HepG2 (cell line): ENCODE data around the gene GJC2. TPM values are rescaled to one million over a fixed set of nuclear protein-coding genes. Genes with fewer than 3 reads are reported as not detected.

Experiments used
- DMAP1 ChIP-seq: IDR thresholded peaks from 2 replicates; pipeline ENCODE4 v1.6.1; 2016
- EZH2 ChIP-seq: conservative IDR thresholded peaks from 2 replicates; pipeline ENCODE4 v1.6.1; 2012; ENCODE audit warnings: mild to moderate bottlenecking, low read depth, low read length, moderate library complexity
- KDM4B ChIP-seq: sonication (generic); formaldehyde crosslinking; IDR thresholded peaks from 2 replicates; pipeline ENCODE4 v1.4.0; 2020; ENCODE audit warnings: missing genetic modification reagents
- PAWR ChIP-seq: sonication (generic); formaldehyde crosslinking; IDR thresholded peaks from 2 replicates; pipeline ENCODE4 v1.4.0; 2020; ENCODE audit warnings: missing genetic modification reagents, mild to moderate bottlenecking, borderline replicate concordance
- PCBP2 ChIP-seq: fragments of 200-400 bp; formaldehyde crosslinking; optimal IDR thresholded peaks from 2 replicates; pipeline ENCODE3; 2018; ENCODE audit warnings: low read length, low read depth; ENCODE audit not compliant: poor library complexity, severe bottlenecking
- RCOR2 ChIP-seq: IDR thresholded peaks from 2 replicates; pipeline ENCODE4 v1.6.1; 2016; ENCODE audit warnings: missing biosample characterization, missing genetic modification reagents
- REL ChIP-seq: sonication (generic); formaldehyde crosslinking; conservative IDR thresholded peaks from 2 replicates; pipeline ENCODE4 v1.8.0; 2022; ENCODE audit warnings: mild to moderate bottlenecking, missing genetic modification reagents, moderate library complexity
- SAFB2 ChIP-seq: sonication (generic); formaldehyde crosslinking; IDR thresholded peaks from 2 replicates; pipeline ENCODE4 v1.5.1; 2020; ENCODE audit warnings: missing genetic modification reagents, low read depth, mild to moderate bottlenecking, borderline replicate concordance
- SALL1 ChIP-seq: sonication (generic); formaldehyde crosslinking; IDR thresholded peaks from 2 replicates; pipeline ENCODE4 v1.8.0; 2022; ENCODE audit warnings: mild to moderate bottlenecking, missing genetic modification reagents
- SOX5 ChIP-seq: IDR thresholded peaks from 2 replicates; pipeline ENCODE4 v1.6.1; 2016; ENCODE audit warnings: borderline replicate concordance
- TBX2 ChIP-seq: sonication (generic); formaldehyde crosslinking; IDR thresholded peaks from 2 replicates; pipeline ENCODE4 v1.5.0; 2020; ENCODE audit warnings: missing genetic modification reagents, mild to moderate bottlenecking, borderline replicate concordance
- THYN1 ChIP-seq: sonication (generic); formaldehyde crosslinking; IDR thresholded peaks from 2 replicates; pipeline ENCODE4 v1.8.1; 2023; ENCODE audit warnings: low read depth, mild to moderate bottlenecking, moderate library complexity, missing genetic modification reagents, borderline replicate concordance
- ZBTB38 ChIP-seq: sonication (generic); formaldehyde crosslinking; IDR thresholded peaks from 2 replicates; pipeline ENCODE4 v1.5.1; 2020; ENCODE audit warnings: mild to moderate bottlenecking, missing genetic modification reagents
- ZNF136 ChIP-seq: sonication (generic); formaldehyde crosslinking; IDR thresholded peaks from 2 replicates; pipeline ENCODE4 v1.8.1; 2022; ENCODE audit warnings: low read depth, mild to moderate bottlenecking, moderate library complexity, missing genetic modification reagents
- ZNF143 ChIP-seq: sonication (generic); formaldehyde crosslinking; IDR thresholded peaks from 2 replicates; pipeline ENCODE4 v1.4.0; 2020; ENCODE audit warnings: missing genetic modification reagents
- ZNF383 ChIP-seq: sonication (generic); formaldehyde crosslinking; IDR thresholded peaks from 2 replicates; pipeline ENCODE4 v1.4.0; 2020; ENCODE audit warnings: missing genetic modification reagents, mild to moderate bottlenecking, borderline replicate concordance
- ZNF674 ChIP-seq: sonication (generic); formaldehyde crosslinking; IDR thresholded peaks from 2 replicates; pipeline ENCODE4 v1.5.0; 2020; ENCODE audit warnings: low read depth, mild to moderate bottlenecking, missing genetic modification reagents
- polyA plus RNA-seq, 8 experiments: library from polyadenylated mRNA; depleted of rRNA in 3 of 8; stranded (reverse) in 7 of 8; unstranded in 1 of 8; fragments of >200 nt; fragmentation: Illumina TruSeq in 4 of 8; extraction: Trizol in 4 of 8; gene quantifications; 2 replicates each; pipeline versions ENCODE4 v1.2.1 to v1.2.3, GENCODE V29; 2011 to 2016; ENCODE audit warnings: low read depth in 4 of 8, missing spikeins in 1 of 8, mixed read lengths in 1 of 8; ENCODE audit not compliant: insufficient read depth in 1 of 8
- total RNA-seq, 5 experiments: library from RNA; depleted of rRNA; stranded (reverse); fragments of >200 nt; fragmentation: Illumina TruSeq; extraction: Trizol; gene quantifications; 2 replicates each; pipeline ENCODE4 v1.2.3, GENCODE V29; 2016; ENCODE audit warnings: low read depth in 1 of 5
- TF ChIP-seq, protein P1 (sequence below): sonication (generic); formaldehyde crosslinking; IDR thresholded peaks from 2 replicates; pipeline ENCODE4 v1.5.0; 2020; ENCODE audit warnings: mild to moderate bottlenecking, missing genetic modification reagents
- TF ChIP-seq, protein P2 (sequence below): sonication (generic); formaldehyde crosslinking; IDR thresholded peaks from 2 replicates; pipeline ENCODE4 v1.9.0; 2021; ENCODE audit warnings: missing genetic modification reagents, mild to moderate bottlenecking, borderline replicate concordance
- TF ChIP-seq, protein P3 (sequence below): sonication (generic); formaldehyde crosslinking; IDR thresholded peaks from 2 replicates; pipeline ENCODE4 v1.5.0; 2020; ENCODE audit warnings: missing genetic modification reagents
- TF ChIP-seq, protein P4 (sequence below): sonication (generic); formaldehyde crosslinking; IDR thresholded peaks from 2 replicates; pipeline ENCODE4 v1.8.1; 2023; ENCODE audit warnings: mild to moderate bottlenecking, missing genetic modification reagents

Gene GJC2
- total and polyA plus RNA-seq, 2 of the 13 experiments (the other 11 are each of a cell fraction or from before 2014, with no cell fraction given) = 1.6 to 3.8 TPM

DNA sequence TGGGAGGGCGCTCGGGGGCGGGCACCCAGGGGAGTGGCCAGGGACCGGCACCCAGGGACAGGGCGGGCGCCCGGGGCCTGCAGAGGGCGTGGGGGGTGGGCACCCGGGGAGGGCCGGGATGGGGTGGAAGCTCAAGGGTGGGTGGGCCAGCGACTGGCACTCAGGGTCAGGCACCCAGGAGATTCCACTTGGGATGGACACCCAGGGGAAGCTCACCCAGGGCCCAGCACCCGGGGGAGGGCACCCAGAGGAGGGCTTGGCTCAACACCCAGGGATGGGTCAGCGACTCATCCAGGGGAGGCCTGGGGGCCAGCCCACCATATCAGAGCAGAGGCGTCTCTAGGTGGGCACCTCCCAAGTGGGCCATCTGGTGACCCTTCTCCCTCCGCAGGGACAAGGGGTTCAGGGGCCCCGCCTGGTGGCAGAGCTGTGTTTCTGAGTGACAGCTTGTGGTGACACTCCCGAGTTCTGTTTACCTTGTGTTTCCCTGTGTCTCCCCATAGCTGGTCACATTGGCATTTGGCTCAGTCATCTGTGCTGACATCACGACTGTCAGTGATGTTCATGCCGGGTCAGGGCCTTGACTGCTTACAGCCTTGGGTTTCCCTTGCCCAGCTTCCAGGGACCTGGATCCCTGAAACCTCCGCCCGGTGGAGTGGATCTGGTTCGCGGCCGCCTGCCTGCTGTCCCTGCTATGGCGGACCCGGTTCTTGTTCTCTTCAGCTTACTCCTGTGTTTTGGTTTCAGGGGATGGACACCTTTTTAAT, 16.6 kb downstream of the GJC2 start (continued):
- TF ChIP-seq ZNF383 (no peak), RCOR2 (CRISPR knock-in tag) (no peak), DMAP1 (CRISPR knock-in tag) (no peak), ZNF136 (no peak), KDM4B (0 out of 2 replicates have a peak, but pooled peaks have one; percentile 18), PCBP2 (no peak), EZH2 (no peak), THYN1 (no peak), SOX5 (no peak), TBX2 (CRISPR knock-in tag) (peak; percentile 33; the same call in 1 of the 2 replicates), REL (CRISPR knock-in tag) (no peak), ZBTB38 (CRISPR knock-in tag) (peak; percentile 56; the same call in 1 of the 2 replicates), ZNF674 (CRISPR knock-in tag) (no peak), PAWR (CRISPR knock-in tag) (no peak), SAFB2 (CRISPR knock-in tag) (no peak), SALL1 (CRISPR knock-in tag) (peak; percentile 18; the same call in 1 of the 2 replicates), ZNF143 (CRISPR knock-in tag) (no peak)
- TF ChIP-seq, protein P1, sequence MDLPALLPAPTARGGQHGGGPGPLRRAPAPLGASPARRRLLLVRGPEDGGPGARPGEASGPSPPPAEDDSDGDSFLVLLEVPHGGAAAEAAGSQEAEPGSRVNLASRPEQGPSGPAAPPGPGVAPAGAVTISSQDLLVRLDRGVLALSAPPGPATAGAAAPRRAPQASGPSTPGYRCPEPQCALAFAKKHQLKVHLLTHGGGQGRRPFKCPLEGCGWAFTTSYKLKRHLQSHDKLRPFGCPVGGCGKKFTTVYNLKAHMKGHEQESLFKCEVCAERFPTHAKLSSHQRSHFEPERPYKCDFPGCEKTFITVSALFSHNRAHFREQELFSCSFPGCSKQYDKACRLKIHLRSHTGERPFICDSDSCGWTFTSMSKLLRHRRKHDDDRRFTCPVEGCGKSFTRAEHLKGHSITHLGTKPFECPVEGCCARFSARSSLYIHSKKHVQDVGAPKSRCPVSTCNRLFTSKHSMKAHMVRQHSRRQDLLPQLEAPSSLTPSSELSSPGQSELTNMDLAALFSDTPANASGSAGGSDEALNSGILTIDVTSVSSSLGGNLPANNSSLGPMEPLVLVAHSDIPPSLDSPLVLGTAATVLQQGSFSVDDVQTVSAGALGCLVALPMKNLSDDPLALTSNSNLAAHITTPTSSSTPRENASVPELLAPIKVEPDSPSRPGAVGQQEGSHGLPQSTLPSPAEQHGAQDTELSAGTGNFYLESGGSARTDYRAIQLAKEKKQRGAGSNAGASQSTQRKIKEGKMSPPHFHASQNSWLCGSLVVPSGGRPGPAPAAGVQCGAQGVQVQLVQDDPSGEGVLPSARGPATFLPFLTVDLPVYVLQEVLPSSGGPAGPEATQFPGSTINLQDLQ = no peak
- TF ChIP-seq, protein P2, sequence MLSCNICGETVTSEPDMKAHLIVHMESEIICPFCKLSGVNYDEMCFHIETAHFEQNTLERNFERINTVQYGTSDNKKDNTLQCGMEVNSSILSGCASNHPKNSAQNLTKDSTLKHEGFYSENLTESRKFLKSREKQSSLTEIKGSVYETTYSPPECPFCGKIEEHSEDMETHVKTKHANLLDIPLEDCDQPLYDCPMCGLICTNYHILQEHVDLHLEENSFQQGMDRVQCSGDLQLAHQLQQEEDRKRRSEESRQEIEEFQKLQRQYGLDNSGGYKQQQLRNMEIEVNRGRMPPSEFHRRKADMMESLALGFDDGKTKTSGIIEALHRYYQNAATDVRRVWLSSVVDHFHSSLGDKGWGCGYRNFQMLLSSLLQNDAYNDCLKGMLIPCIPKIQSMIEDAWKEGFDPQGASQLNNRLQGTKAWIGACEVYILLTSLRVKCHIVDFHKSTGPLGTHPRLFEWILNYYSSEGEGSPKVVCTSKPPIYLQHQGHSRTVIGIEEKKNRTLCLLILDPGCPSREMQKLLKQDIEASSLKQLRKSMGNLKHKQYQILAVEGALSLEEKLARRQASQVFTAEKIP = no peak
- TF ChIP-seq, protein P3, sequence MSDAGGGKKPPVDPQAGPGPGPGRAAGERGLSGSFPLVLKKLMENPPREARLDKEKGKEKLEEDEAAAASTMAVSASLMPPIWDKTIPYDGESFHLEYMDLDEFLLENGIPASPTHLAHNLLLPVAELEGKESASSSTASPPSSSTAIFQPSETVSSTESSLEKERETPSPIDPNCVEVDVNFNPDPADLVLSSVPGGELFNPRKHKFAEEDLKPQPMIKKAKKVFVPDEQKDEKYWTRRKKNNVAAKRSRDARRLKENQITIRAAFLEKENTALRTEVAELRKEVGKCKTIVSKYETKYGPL (CRISPR knock-in tag) = no peak
- TF ChIP-seq, protein P4, sequence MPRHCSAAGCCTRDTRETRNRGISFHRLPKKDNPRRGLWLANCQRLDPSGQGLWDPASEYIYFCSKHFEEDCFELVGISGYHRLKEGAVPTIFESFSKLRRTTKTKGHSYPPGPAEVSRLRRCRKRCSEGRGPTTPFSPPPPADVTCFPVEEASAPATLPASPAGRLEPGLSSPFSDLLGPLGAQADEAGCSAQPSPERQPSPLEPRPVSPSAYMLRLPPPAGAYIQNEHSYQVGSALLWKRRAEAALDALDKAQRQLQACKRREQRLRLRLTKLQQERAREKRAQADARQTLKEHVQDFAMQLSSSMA (CRISPR knock-in tag) = no peak
